Heart left ventricle (tissue), 16 donors: ENCODE results near the gene SH3BP5. TPM values are rescaled to one million over a fixed set of nuclear protein-coding genes. Genes with fewer than 3 reads are reported as not detected.

Source experiments
- ATAC-seq, 4 donors: fragments of 200-7000 bp; cut with Tn5 transposase; one replicate each; pipeline ENCODE4 v1.9.1; 2020 to 2022; ENCODE audit warnings: moderate library complexity in 4 of 4, mild to moderate bottlenecking in 3 of 4, moderate number of reproducible peaks in 1 of 4
- DNase-seq, 5 donors: peaks; one replicate each; pipeline ENCODE4 v3.0.0-alpha.2; 2020
- H3K27ac ChIP-seq, 12 donors: fragments of 200-600 bp; sonication (generic) in 4 of 12; one replicate each; pipeline versions ENCODE4 v1.5.0 to v1.8.0; 2016 to 2022; ENCODE audit warnings: mild to moderate bottlenecking in 2 of 12
- H3K27me3 ChIP-seq, 9 donors: fragments of 200-600 bp; sonication (generic) in 2 of 9; one replicate each; pipeline versions ENCODE4 v1.5.1 to v1.8.0; 2016 to 2022; ENCODE audit warnings: mild to moderate bottlenecking in 3 of 9
- H3K36me3 ChIP-seq, 9 donors: fragments of 200-600 bp; sonication (generic) in 2 of 9; one replicate each; pipeline versions ENCODE4 v1.5.0 to v1.8.0; 2018 to 2022; ENCODE audit warnings: mild to moderate bottlenecking in 2 of 9
- H3K4me1 ChIP-seq, 12 donors: fragments of 200-600 bp; sonication (generic) in 4 of 12; one replicate each; pipeline versions ENCODE4 v1.5.0 to v1.8.0; 2016 to 2022; ENCODE audit warnings: mild to moderate bottlenecking in 3 of 12
- H3K4me3 ChIP-seq, 12 donors: fragments of 200-600 bp; sonication (generic) in 4 of 12; one replicate each; pipeline versions ENCODE4 v1.5.0 to v1.8.0; 2017 to 2022; ENCODE audit warnings: mild to moderate bottlenecking in 9 of 12, moderate library complexity in 4 of 12
- H3K9me3 ChIP-seq, 12 donors: fragments of 200-600 bp; sonication (generic) in 4 of 12; one replicate each; pipeline versions ENCODE4 v1.5.0 to v1.8.0; 2016 to 2022; ENCODE audit warnings: mild to moderate bottlenecking in 1 of 12
- POLR2A ChIP-seq, 2 donors: fragments of 450-650 bp; IDR thresholded peaks; one replicate each; pipeline ENCODE4 v1.6.1; 2017; ENCODE audit warnings: antibody characterized with exemption in 2 of 2, mild to moderate bottlenecking in 2 of 2, moderate library complexity in 2 of 2
- WGBS, 4 donors: extraction: QIAGEN DNeasy Blood & Tissue Kit in 2 of 4; methylation state at CpG; one replicate each; pipeline versions ENCODE4 v1.1.5 to v1.1.7; 2013 to 2018; 5-methylcytosine and 5-hydroxymethylcytosine counted together
- intact Hi-C, 10 donors: fragments of 100-400 bp; cut with DNase I; formaldehyde crosslinking; loops; one replicate each; pipeline versions ENCODE4 v1.11.1 to v1.14.2; 2022
- polyA plus RNA-seq, 2 donors: library from polyadenylated mRNA; stranded (reverse); fragments of 200-250 nt; gene quantifications; one replicate each; pipeline ENCODE4 v1.2.3, GENCODE V29; 2013
- total RNA-seq, 9 donors: library from RNA; depleted of rRNA in 2 of 9; stranded (reverse); fragments of >200 nt in 2 of 9; fragmentation: NEBNext Ultra II Directional in 3 of 9; extraction: Animal tissue kit (Norgen Biotek cat#: 25700) in 3 of 9; gene quantifications; one replicate each; pipeline versions ENCODE4 v1.1.0 to v1.2.4, GENCODE V29; 2016 to 2023
- TF ChIP-seq, protein P1 (sequence below), 12 donors: fragments of 200-600 bp; sonication (generic) in 4 of 12; IDR thresholded peaks; one replicate each; pipeline versions ENCODE4 v1.5.0 to v1.8.0; 2018 to 2022; ENCODE audit warnings: antibody characterized with exemption in 12 of 12, mild to moderate bottlenecking in 5 of 12
- donor health status: ischemic (EF 13 %, LVEDD 7.1; RV severe dilation, severe dysfunction).
- donor health status: healthy with polysubstance abuse.
- donor health status: DM: no; HTN: yes; CAD: no.
- donor health status: DM: no; HTN: no; CAD: no.
- donor health status: ischemic (EF 25% LVEDD 6.9; RV normal size, moderate dysfunction).
- donor health status: ischemic (EF 25% LVEDD 5.7; RV mildly dilated, moderate dysfunction).
- donor health status: healthy.
- donor health status: DM: yes; HTN: yes; CAD: no.
- donor health status: ischemic (EF 35%, LVEDD 5.7; RV mildly dilated, moderate dysfunction).
- donor health status: nonischemic (EF 11% LVEDD 7.7; RV severe dilation, severe dysfunction).
- donor health status: DM: yes; HTN: yes; CAD: no.
- donor health status: PGD.
- donor health status: ischemic (EF 29% LVEDD 5.4; RV normal size, mild dysfunction).
- donor health status: nonischemic (EF 23%, LVEDD 6.1; RV moderate dilation, normal function).

Gene SH3BP5
- total and polyA plus RNA-seq, 11 donors = 4.9 to 28.6 (median 9.9) TPM

DNA sequence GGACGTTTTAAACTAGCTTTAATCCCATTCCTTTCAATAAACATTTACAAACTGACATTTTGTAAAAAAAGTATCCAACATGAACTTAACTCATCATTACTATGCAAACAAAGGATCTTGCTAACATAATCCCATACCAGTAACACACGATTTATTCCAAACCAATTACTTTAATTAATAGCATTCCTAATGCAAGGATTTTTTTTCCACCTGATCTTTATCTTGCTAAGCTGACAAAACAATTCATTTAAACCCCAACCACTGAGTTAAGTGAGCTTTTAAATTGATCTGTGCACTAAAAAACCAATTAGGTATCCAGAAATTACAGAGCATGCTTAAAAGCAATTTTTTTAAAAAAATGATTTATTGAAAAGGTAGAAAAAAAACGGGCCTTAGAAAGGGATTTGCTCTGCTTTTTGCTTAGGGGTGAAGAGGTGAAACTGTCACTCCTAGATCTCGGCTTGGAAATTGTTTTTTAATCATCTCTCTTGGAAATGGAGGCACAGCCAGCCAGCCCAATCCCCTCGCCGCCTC, 1.2 kb downstream of the SH3BP5 start:
- WGBS, 4 donors = 45 to 52% (median 50%) methylated on average over 6 of the region's 6 CpGs
- H3K4me3 ChIP-seq = peak overlapping the region; percentile 64 to 96 (median 88)
- ATAC-seq (no peak), DNase-seq (no peak)
- TF ChIP-seq POLR2A (IDR thresholded peaks at IDR 0.05) = no peak
- TF ChIP-seq, protein P1, sequence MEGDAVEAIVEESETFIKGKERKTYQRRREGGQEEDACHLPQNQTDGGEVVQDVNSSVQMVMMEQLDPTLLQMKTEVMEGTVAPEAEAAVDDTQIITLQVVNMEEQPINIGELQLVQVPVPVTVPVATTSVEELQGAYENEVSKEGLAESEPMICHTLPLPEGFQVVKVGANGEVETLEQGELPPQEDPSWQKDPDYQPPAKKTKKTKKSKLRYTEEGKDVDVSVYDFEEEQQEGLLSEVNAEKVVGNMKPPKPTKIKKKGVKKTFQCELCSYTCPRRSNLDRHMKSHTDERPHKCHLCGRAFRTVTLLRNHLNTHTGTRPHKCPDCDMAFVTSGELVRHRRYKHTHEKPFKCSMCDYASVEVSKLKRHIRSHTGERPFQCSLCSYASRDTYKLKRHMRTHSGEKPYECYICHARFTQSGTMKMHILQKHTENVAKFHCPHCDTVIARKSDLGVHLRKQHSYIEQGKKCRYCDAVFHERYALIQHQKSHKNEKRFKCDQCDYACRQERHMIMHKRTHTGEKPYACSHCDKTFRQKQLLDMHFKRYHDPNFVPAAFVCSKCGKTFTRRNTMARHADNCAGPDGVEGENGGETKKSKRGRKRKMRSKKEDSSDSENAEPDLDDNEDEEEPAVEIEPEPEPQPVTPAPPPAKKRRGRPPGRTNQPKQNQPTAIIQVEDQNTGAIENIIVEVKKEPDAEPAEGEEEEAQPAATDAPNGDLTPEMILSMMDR (IDR thresholded peaks at IDR 0.05) = no peak
- no peaks in the 10 kb centered on the region for H3K9me3 ChIP-seq
- H3K4me1 ChIP-seq = peaks cover 0 to 64% (median 42%) of the 10 kb centered on the region in 12 donors
- H3K27me3 ChIP-seq = no peaks in the 10 kb centered on the region
- intact Hi-C loops = loop anchor here in 7 of 10 donors (2.0 to 5.0 kb wide), 4 partner anchors 39 to 64 kb away; no protein-coding TSS in a partner anchor
- peaks cover 0 to 30% (median 0%) of the 10 kb centered on the region in 9 donors for H3K36me3 ChIP-seq
- peak overlapping the region in 10 of 12 donors; percentile 74 to 91 (median 84) for H3K27ac ChIP-seq

DNA sequence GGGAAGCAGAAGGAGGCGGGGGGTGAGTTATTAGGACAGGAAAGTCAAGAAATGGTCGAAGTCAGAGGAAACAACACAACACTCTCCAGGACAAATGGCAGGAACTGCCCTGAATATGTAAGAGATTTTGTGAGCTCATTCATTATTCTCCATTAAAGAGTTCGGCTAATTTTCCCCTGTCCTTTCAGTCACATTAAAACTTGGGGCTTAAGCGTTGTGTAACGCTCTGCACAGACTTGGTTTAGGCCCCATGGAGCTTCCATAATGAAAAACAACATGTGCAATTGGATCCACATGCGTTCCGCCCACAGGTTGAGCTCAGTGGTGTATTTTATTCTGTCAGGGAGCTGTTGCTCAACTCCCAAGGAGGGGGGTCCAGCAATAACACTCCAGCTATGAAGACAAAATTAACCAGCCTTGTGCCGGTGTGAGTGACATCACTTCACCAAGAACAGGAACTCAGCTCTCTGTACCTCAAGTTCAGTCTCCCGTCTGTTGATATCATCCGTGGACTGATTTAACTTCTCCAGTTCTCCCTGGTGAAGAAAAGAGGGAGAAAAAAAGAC, 2.3 kb downstream of the SH3BP5 start:
- Histone ChIP-seq H3K27me3 (no peaks in the 10 kb centered on the region), H3K36me3 (peaks cover 0 to 30% (median 0%) of the 10 kb centered on the region in 9 donors), H3K27ac (peak overlapping the region; percentile 3 to 91 (median 77)), H3K9me3 (no peaks in the 10 kb centered on the region), H3K4me3 (peak overlapping the region in 8 of 12 donors; percentile 8 to 96 (median 82)), H3K4me1 (peaks cover 0 to 75% (median 53%) of the 10 kb centered on the region in 12 donors)
- TF ChIP-seq, protein P1 (IDR thresholded peaks at IDR 0.05) = no peak
- no peak for TF ChIP-seq POLR2A (IDR thresholded peaks at IDR 0.05)
- 54 to 67% (median 65%) methylated on average over 8 to 10 of the region's 10 CpGs for WGBS, 4 donors
- intact Hi-C loops = loop anchor here in 7 of 10 donors (2.0 to 5.0 kb wide), 4 partner anchors 38 to 63 kb away; no protein-coding TSS in a partner anchor
- ATAC-seq (peak; percentile 19 to 61 (median 45)), DNase-seq (peak in 3 of 5 donors; percentile 48 to 61 (median 53))

DNA sequence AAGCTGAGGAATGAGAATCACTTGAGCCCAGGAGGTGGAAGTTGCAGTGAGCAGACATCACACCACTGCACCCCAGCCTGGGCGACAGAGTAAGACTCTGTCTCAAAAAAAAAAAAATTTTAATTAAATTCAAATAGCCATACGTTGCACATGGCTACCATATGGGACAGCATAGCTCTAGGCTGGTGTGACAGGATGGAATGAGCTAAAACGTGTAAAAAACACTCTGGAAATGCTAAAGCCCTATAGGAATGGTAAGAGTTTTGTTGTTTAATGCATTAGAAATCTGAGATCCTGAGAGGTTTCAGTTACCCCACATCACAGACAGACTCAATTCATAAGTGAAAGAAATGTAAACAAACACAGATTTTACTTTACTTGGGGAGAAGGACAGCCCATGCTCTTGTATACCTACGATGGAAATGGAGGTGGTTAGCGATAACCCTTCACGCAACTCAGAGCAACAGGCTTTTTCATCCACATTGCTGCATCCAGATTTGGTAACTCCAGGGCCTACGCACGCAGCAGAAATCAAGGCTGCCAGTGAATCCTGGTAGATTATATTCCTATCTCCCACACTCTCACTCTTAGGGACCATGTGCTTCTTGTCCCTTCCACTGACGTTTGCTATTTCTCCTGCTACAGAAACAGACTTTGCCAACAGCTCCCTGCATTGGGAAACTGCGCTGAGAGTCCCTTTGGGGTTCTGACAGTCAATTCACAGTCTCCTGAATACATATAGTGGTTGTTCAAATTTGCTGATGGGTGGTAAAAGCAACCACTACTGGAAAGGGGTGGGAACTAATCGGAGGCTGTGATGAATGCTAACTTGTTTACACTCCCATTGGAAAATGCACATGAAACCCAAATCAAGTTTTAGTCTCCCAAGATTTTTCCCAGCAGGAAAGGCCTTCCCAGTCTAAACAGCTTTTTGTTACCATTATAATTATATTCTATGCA, 3.1 kb downstream of the SH3BP5 start:
- 67 to 83% (median 80%) methylated on average over 11 of the region's 11 CpGs for WGBS, 4 donors
- Histone ChIP-seq H3K4me1 (peaks cover 0 to 82% (median 59%) of the 10 kb centered on the region in 12 donors), H3K27me3 (no peaks in the 10 kb centered on the region), H3K27ac (peak overlapping the region; percentile 3 to 91 (median 77)), H3K4me3 (peak overlapping the region in 3 of 12 donors; percentile 70 to 90 (median 89)), H3K9me3 (no peaks in the 10 kb centered on the region), H3K36me3 (peaks cover 0 to 30% (median 0%) of the 10 kb centered on the region in 9 donors)
- no peak for ATAC-seq
- TF ChIP-seq, protein P1 (IDR thresholded peaks at IDR 0.05) = no peak
- DNase-seq = no peak
- intact Hi-C loops = loop anchor here in 7 of 10 donors (2.0 to 5.0 kb wide), 4 partner anchors 37 to 62 kb away; no protein-coding TSS in a partner anchor
